Muscle layer of colon (tissue), 2 donors: ENCODE data around the gene ZNF480.

Experiments used
- H3K27ac ChIP-seq: one replicate; pipeline ENCODE4 v1.7.0; 2013; ENCODE audit warnings: low read depth, mild to moderate bottlenecking, low read length, moderate library complexity
- H3K27me3 ChIP-seq, 2 donors: one replicate each; pipeline ENCODE4 v1.7.0; 2013; ENCODE audit warnings: low read length in 2 of 2, mild to moderate bottlenecking in 2 of 2; ENCODE audit not compliant: insufficient read depth in 2 of 2, control insufficient read depth in 1 of 2
- H3K36me3 ChIP-seq: one replicate; pipeline ENCODE4 v1.7.0; 2013; ENCODE audit warnings: mild to moderate bottlenecking, low read length; ENCODE audit not compliant: insufficient read depth
- H3K4me1 ChIP-seq: one replicate; pipeline ENCODE4 v1.7.0; 2013; ENCODE audit warnings: mild to moderate bottlenecking, low read length; ENCODE audit not compliant: insufficient read depth
- H3K4me3 ChIP-seq, 2 donors: one replicate each; pipeline ENCODE4 v1.7.0; 2013; ENCODE audit warnings: low read length in 2 of 2, low read depth in 1 of 2, mild to moderate bottlenecking in 1 of 2, moderate library complexity in 1 of 2
- H3K9ac ChIP-seq: one replicate; pipeline ENCODE4 v1.7.0; 2013; ENCODE audit warnings: low read length
- H3K9me3 ChIP-seq: one replicate; pipeline ENCODE4 v1.7.0; 2013; ENCODE audit warnings: mild to moderate bottlenecking, low read length
- donor health status: abdominal sarcoma.
- donor health status: Adenocarcinoma of cecum.

Gene ZNF480

DNA sequence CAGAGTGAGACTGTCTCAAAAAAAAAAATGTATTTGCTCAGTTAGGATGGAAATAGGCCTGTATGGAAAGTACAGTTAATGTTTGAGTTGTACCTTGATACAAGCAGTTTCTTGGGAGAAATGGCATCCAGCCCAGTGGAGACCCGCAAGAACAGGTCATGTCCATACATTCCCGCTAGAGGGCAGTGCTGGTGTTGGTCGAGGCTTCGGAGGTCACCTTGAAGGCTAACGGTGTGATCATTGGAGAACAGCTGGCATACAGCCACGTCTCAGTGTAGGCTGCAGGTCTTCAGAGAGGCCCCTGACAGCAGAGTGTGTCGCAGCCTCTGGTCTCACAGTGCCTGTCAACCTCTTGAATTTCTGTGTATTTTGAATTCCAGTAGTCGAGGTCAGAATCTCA, 46.6 kb downstream of the ZNF480 start:
- Histone ChIP-seq H3K9me3 (no peaks in the 10 kb centered on the region), H3K27me3 (no peaks in the 10 kb centered on the region), H3K27ac (no peak overlapping the region), H3K36me3 (peaks cover 10% of the 10 kb centered on the region), H3K9ac (no peak overlapping the region), H3K4me1 (no peaks in the 10 kb centered on the region), H3K4me3 (no peak overlapping the region)

DNA sequence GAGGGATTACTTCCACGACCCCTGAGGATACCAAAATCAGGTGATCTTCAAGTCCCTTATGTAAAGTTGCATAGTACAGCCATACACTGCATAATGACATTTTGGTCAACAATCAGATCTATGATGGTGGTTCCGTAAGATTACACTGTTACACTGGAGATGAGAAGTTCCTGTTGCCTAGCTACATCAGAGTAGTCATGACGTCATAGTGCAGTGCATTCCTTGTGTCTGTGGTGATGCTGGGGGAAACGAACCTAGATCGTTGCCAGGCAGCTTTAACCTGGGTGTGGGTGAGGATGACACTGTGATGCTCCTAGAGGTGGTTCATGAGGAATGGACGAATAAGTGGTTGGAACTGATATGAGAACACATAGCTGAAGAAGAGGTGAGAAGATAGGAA, 48.2 kb downstream of the ZNF480 start:
- H3K9ac ChIP-seq: no peak overlapping the region
- no peak overlapping the region for H3K27ac ChIP-seq
- H3K9me3 ChIP-seq: no peaks in the 10 kb centered on the region
- H3K4me3 ChIP-seq: no peak overlapping the region
- no peaks in the 10 kb centered on the region for H3K4me1 ChIP-seq
- no peaks in the 10 kb centered on the region for H3K27me3 ChIP-seq
- peaks cover 17% of the 10 kb centered on the region for H3K36me3 ChIP-seq

DNA sequence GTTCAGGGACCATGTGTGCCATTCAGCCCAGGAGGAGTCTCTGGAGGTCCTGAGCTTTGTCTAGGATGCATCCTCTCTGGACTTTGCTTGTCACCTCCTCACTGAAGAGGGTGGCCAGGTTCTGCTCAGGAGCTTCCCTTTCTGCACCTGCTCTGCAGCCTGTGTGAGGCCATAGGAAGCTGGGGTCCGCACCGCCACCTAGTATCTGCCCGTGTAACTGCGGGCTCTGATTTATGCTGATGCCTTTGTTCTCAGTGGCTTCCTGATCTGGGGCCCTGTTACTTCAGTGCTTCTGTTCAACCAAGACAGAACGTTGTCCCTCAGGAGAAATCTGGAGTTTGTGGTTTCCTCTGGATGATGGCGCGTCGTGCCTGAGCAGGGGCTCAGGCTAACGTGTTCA, 54.5 kb downstream of the ZNF480 start:
- Histone ChIP-seq H3K4me1 (no peaks in the 10 kb centered on the region), H3K36me3 (peaks cover 36% of the 10 kb centered on the region)

DNA sequence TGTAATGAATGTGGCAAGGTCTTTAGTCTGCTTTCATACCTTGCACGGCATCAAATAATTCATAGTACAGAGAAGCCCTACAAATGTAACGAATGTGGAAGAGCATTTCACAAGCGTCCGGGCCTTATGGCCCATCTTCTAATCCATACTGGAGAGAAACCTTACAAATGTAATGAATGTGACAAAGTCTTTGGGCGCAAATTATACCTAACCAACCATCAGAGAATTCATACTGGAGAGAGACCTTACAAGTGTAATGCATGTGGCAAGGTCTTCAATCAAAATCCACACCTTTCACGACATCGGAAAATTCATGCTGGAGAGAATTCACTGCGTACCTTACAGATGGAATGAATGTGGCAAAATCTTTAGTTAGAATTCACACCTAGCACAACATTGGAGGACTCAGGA, 69.5 kb downstream of the ZNF480 start:
- H3K4me3 ChIP-seq: no peak overlapping the region
- peaks cover 14% of the 10 kb centered on the region for H3K36me3 ChIP-seq
- H3K4me1 ChIP-seq: no peaks in the 10 kb centered on the region
- peaks cover 27% of the 10 kb centered on the region for H3K9me3 ChIP-seq
- H3K9ac ChIP-seq: no peak overlapping the region
- no peaks in the 10 kb centered on the region for H3K27me3 ChIP-seq
- H3K27ac ChIP-seq: no peak overlapping the region

More for the DNA sequence above, 54.5 kb downstream of the ZNF480 start:
- Histone ChIP-seq H3K27ac (no peak overlapping the region), H3K9me3 (no peaks in the 10 kb centered on the region), H3K9ac (no peak overlapping the region), H3K27me3 (no peaks in the 10 kb centered on the region), H3K4me3 (no peak overlapping the region)

DNA sequence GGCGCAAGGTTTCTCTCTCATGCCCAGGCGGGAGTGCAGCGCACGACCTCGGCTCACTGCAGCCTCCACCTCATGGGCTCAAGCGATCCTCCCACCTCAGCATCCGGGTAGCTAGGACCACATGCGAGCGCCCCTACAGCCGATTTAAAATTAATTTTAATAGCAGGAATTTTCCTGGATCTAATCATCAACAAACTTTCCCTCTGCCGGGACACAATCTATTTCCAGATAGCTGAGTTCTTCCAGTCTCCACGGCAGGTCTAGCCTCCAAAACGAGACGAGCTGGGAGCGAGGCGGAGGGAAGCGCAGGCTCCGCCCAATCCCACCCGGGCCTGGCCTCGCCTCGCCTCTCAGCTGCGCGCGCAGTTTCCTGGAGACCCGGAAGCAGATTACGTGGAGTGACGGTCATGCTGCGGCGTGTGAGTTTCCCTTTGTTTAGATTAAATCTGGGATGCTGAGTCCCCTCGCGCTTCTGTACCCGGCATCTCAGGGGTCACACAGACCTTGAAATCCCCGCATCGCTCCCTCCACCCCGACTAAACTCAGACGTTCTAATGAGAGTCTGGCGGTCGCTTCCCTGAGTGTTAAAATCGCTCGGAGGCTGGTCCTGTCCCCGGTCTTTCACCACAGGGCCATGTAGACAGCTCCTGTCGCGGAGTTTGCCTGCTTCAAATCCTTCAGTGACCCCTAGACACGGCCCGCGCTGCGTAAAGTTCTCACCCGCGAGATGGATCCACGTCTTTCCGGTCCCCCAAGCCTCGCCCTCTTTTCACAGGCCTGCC, 72.8 kb downstream of the ZNF480 start, which contains the start of gene ZNF880:
Gene ZNF880 (plus strand): TSS at position 365 of the 782 bp plus-strand sequence. CDS start 43 bp downstream, at position 408.
- Histone ChIP-seq H3K4me3 (peak within 1 kb of the TSS; percentile 59 to 99), H3K9ac (peak within 1 kb of the TSS; percentile 97), H3K4me1 (no peaks in the 10 kb centered on the region), H3K27me3 (no peaks in the 10 kb centered on the region), H3K36me3 (peaks cover 21% of the 10 kb centered on the region), H3K27ac (peak within 1 kb of the TSS; percentile 81), H3K9me3 (peaks cover 14% of the 10 kb centered on the region)

DNA sequence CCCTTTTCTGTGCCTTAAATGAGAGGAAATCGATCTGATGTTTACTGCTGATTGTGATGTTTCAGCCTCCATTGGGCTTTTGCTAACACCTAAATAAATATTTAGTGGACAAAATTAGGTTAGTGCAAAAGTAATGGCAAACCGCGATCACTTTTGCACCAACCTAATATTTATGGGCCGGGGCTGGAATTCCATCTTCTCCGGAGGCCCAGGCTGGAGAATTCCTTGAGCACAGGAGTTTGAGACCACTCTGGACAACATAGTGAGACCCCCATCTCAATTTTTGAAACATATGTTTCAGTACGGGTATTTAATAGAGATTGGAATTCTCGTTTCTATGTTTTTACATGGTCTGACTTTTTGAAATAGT, 73.4 kb downstream of the ZNF480 start:
- H3K36me3 ChIP-seq: peaks cover 21% of the 10 kb centered on the region
- peaks cover 10% of the 10 kb centered on the region for H3K9me3 ChIP-seq
- H3K27me3 ChIP-seq: no peaks in the 10 kb centered on the region
- peak overlapping the region; percentile 59 to 99 for H3K4me3 ChIP-seq
- peak overlapping the region; percentile 81 for H3K27ac ChIP-seq
- H3K9ac ChIP-seq: peak overlapping the region; percentile 97
- H3K4me1 ChIP-seq: no peaks in the 10 kb centered on the region
